ENCODE measurements around the gene TMC2.

The TMC2 gene

GRCh38 chr20:2578475-2579192 lies 42.3 kb downstream of the TMC2 start:
- no peak for DNase-seq

GRCh38 chr20:2585811-2586210 lies 49.4 kb downstream of the TMC2 start:
- DNase-seq = no peak

- DNase-seq = no peak
Observed at GRCh38 chr20:2593756-2594155, 57.4 kb downstream of the TMC2 start.

- DNase-seq = no peak
Observed at GRCh38 chr20:2595076-2595475, 58.7 kb downstream of the TMC2 start.

- DNase-seq = no peak
Observed at GRCh38 chr20:2596673-2597279, 60.4 kb downstream of the TMC2 start.

- DNase-seq = no peak
Observed at GRCh38 chr20:2599288-2600006, 63.1 kb downstream of the TMC2 start.

- DNase-seq = no peak
Observed at GRCh38 chr20:2602046-2602735, 65.8 kb downstream of the TMC2 start.

GRCh38 chr20:2602746-2603145 lies 66.4 kb downstream of the TMC2 start:
- DNase-seq = no peak

GRCh38 chr20:2603816-2604505 lies 67.6 kb downstream of the TMC2 start:
- no peak for DNase-seq

- no peak for DNase-seq
Observed at GRCh38 chr20:2604506-2604835, 68.1 kb downstream of the TMC2 start.

- DNase-seq = no peak
Observed at GRCh38 chr20:2606507-2607006, 70.2 kb downstream of the TMC2 start.

GRCh38 chr20:2610326-2610725 lies 74.0 kb downstream of the TMC2 start:
- no peak for DNase-seq

GRCh38 chr20:2610941-2611720 lies 74.8 kb downstream of the TMC2 start:
- DNase-seq = no peak

- DNase-seq = no peak
Observed at GRCh38 chr20:2612073-2612472, 75.7 kb downstream of the TMC2 start.

- DNase-seq = no peak
Observed at GRCh38 chr20:2616634-2617033, 80.3 kb downstream of the TMC2 start.

- DNase-seq = no peak
Observed at GRCh38 chr20:2617099-2617714, 80.8 kb downstream of the TMC2 start.

- no peak for DNase-seq
Observed at GRCh38 chr20:2618815-2619214, 82.4 kb downstream of the TMC2 start.

- no peak for DNase-seq
Observed at GRCh38 chr20:2619337-2619736, 83.0 kb downstream of the TMC2 start.

GRCh38 chr20:2619961-2620595 lies 83.7 kb downstream of the TMC2 start:
- DNase-seq = no peak

- no peak for DNase-seq
Observed at GRCh38 chr20:2624190-2624589, 87.8 kb downstream of the TMC2 start.

GRCh38 chr20:2625062-2625461 lies 88.7 kb downstream of the TMC2 start:
- no peak for DNase-seq
